Sigmoid colon (tissue), 4 donors: ENCODE data around the gene MYH10.

Experiments used
- EP300 ChIP-seq, 4 donors: sonication (generic); formaldehyde crosslinking; IDR thresholded peaks; one replicate each; pipeline ENCODE4 v1.6.1; 2017; ENCODE audit warnings: antibody characterized with exemption in 4 of 4
- TF ChIP-seq, protein P1 (sequence below), 4 experiments: fragments of 450-650 bp in 3 of 4; fragments of 200-600 bp in 1 of 4; IDR thresholded peaks; one replicate each; pipeline ENCODE4 v1.5.1; 2016 to 2019; ENCODE audit warnings: antibody characterized with exemption in 4 of 4, mild to moderate bottlenecking in 3 of 4, moderate library complexity in 2 of 4

DNA sequence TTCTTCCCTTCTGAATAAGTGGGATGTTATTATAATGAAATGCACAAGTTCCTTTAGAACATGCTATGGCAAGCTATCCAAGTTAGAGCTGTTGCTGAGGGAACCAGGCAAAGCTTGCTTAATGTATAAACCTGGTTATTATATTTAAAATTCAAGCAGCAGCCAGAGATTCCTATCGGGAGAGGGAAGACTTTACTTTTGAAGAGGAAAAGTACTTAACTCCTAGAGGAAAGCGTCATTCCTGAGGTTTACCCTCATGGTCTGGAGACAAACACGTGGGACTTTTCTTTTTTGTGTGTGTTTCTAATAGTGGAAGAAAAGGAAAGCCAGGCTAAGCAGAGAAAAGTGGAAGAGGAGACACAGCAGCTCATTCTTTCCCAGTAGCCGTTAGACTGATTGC lies 39.9 kb upstream of the MYH10 start:
- TF ChIP-seq, protein P1, sequence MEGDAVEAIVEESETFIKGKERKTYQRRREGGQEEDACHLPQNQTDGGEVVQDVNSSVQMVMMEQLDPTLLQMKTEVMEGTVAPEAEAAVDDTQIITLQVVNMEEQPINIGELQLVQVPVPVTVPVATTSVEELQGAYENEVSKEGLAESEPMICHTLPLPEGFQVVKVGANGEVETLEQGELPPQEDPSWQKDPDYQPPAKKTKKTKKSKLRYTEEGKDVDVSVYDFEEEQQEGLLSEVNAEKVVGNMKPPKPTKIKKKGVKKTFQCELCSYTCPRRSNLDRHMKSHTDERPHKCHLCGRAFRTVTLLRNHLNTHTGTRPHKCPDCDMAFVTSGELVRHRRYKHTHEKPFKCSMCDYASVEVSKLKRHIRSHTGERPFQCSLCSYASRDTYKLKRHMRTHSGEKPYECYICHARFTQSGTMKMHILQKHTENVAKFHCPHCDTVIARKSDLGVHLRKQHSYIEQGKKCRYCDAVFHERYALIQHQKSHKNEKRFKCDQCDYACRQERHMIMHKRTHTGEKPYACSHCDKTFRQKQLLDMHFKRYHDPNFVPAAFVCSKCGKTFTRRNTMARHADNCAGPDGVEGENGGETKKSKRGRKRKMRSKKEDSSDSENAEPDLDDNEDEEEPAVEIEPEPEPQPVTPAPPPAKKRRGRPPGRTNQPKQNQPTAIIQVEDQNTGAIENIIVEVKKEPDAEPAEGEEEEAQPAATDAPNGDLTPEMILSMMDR (IDR thresholded peaks at IDR 0.05), result no peak
- TF ChIP-seq EP300 (IDR thresholded peaks at IDR 0.05), result no peak
